Subcutaneous abdominal adipose tissue (tissue), 5 donors: ENCODE results near the gene DESI1.
A peak's percentile ranks its signal among the peaks of the same experiment; 100 is the strongest.
"Not testable (repeated sequence)": the region's sequence is repeated elsewhere in the genome, so short reads cannot be mapped to it uniquely, and the experiment has no call there.

Experiments used
- H3K27ac ChIP-seq: one replicate; pipeline ENCODE4 v1.7.0; 2013; ENCODE audit warnings: low read depth, mild to moderate bottlenecking, inconsistent platforms, low read length, moderate library complexity
- H3K27me3 ChIP-seq, 5 donors: one replicate each; pipeline ENCODE4 v1.7.0; 2013; ENCODE audit warnings: low read length in 5 of 5, inconsistent platforms in 1 of 5; ENCODE audit not compliant: control insufficient read depth in 5 of 5, insufficient read depth in 4 of 5
- H3K36me3 ChIP-seq, 5 donors: one replicate each; pipeline ENCODE4 v1.7.0; 2013; ENCODE audit warnings: low read length in 5 of 5; ENCODE audit not compliant: control insufficient read depth in 5 of 5, insufficient read depth in 5 of 5
- H3K4me1 ChIP-seq, 5 donors: one replicate each; pipeline ENCODE4 v1.7.0; 2013; ENCODE audit warnings: low read length in 5 of 5, mild to moderate bottlenecking in 3 of 5, moderate library complexity in 1 of 5; ENCODE audit not compliant: control insufficient read depth in 5 of 5, insufficient read depth in 5 of 5
- H3K4me3 ChIP-seq, 5 donors: one replicate each; pipeline ENCODE4 v1.7.0; 2013; ENCODE audit warnings: low read length in 5 of 5, low read depth in 1 of 5
- H3K9ac ChIP-seq, 5 donors: one replicate each; pipeline ENCODE4 v1.7.0; 2013; ENCODE audit warnings: low read length in 5 of 5, mild to moderate bottlenecking in 4 of 5, moderate library complexity in 3 of 5
- H3K9me3 ChIP-seq, 5 donors: one replicate each; pipeline ENCODE4 v1.7.0; 2013; ENCODE audit warnings: low read length in 5 of 5; ENCODE audit not compliant: control insufficient read depth in 5 of 5
- donor health status: healthy.
- donor health status: healthy.
- donor health status: healthy.
- donor health status: healthy.
- donor health status: healthy.

Gene DESI1

GRCh38 chr22:41595703-41596102, 25.1 kb downstream of the DESI1 start:
- no peaks in the 10 kb centered on the region for H3K27me3 ChIP-seq
- H3K27ac ChIP-seq = no peak overlapping the region
- no peaks in the 10 kb centered on the region for H3K9me3 ChIP-seq
- peaks cover 0 to 17% (median 9%) of the 10 kb centered on the region in 5 donors for H3K36me3 ChIP-seq
- H3K4me3 ChIP-seq = no peak overlapping the region
- peaks cover 0 to 7% (median 0%) of the 10 kb centered on the region in 5 donors for H3K4me1 ChIP-seq
- peak overlapping the region in 1 of 5 donors; percentile 22 for H3K9ac ChIP-seq

GRCh38 chr22:41593336-41593960, 27.4 kb downstream of the DESI1 start:
- not testable (repeated sequence) for H3K9me3 ChIP-seq, H3K36me3 ChIP-seq, H3K4me3 ChIP-seq, H3K27me3 ChIP-seq, H3K9ac ChIP-seq, H3K27ac ChIP-seq
- H3K4me1 ChIP-seq = peaks cover 5 to 18% (median 14%) of the 10 kb centered on the region in 5 donors

GRCh38 chr22:41589391-41590241, 31.2 kb downstream of the DESI1 start, which contains the start of gene PMM1:
Gene PMM1 (minus strand): TSS chr22:41589840. CDS start chr22:41589805, 35 bp downstream.
- H3K9ac ChIP-seq = peak within 1 kb of the TSS; percentile 25 to 86 (median 62)
- peak within 1 kb of the TSS; percentile 84 to 98 (median 91) for H3K4me3 ChIP-seq
- H3K36me3 ChIP-seq = peaks cover 0 to 6% (median 6%) of the 10 kb centered on the region in 5 donors
- H3K4me1 ChIP-seq = peaks cover 5 to 30% (median 24%) of the 10 kb centered on the region in 5 donors
- H3K27ac ChIP-seq = peak within 1 kb of the TSS; percentile 50
- H3K27me3 ChIP-seq = no peaks in the 10 kb centered on the region
- no peaks in the 10 kb centered on the region for H3K9me3 ChIP-seq

GRCh38 chr22:41587347-41587723, 33.5 kb downstream of the DESI1 start:
- H3K9ac ChIP-seq = peak overlapping the region in 1 of 5 donors; percentile 13
- no peaks in the 10 kb centered on the region for H3K9me3 ChIP-seq
- H3K36me3 ChIP-seq = peaks cover 0 to 29% (median 27%) of the 10 kb centered on the region in 5 donors
- H3K27ac ChIP-seq = peak overlapping the region; percentile 24
- no peak overlapping the region for H3K4me3 ChIP-seq
- no peaks in the 10 kb centered on the region for H3K27me3 ChIP-seq
- peaks cover 5 to 30% (median 24%) of the 10 kb centered on the region in 5 donors for H3K4me1 ChIP-seq

- Histone ChIP-seq H3K27me3 (no peaks in the 10 kb centered on the region), H3K9me3 (no peaks in the 10 kb centered on the region), H3K9ac (no peak overlapping the region), H3K36me3 (peaks cover 0 to 38% (median 35%) of the 10 kb centered on the region in 5 donors), H3K27ac (no peak overlapping the region), H3K4me1 (peaks cover 5 to 30% (median 24%) of the 10 kb centered on the region in 5 donors), H3K4me3 (no peak overlapping the region)
Observed at GRCh38 chr22:41585898-41586297, 34.9 kb downstream of the DESI1 start.

- no peak overlapping the region for H3K27ac ChIP-seq
- H3K9me3 ChIP-seq = no peaks in the 10 kb centered on the region
- peaks cover 0 to 45% (median 40%) of the 10 kb centered on the region in 5 donors for H3K36me3 ChIP-seq
- peaks cover 5 to 24% (median 24%) of the 10 kb centered on the region in 5 donors for H3K4me1 ChIP-seq
- no peaks in the 10 kb centered on the region for H3K27me3 ChIP-seq
- no peak overlapping the region for H3K9ac ChIP-seq
- H3K4me3 ChIP-seq = no peak overlapping the region
Observed at GRCh38 chr22:41584881-41585280, 36.0 kb downstream of the DESI1 start.

GRCh38 chr22:41582694-41583093, 38.1 kb downstream of the DESI1 start:
- Histone ChIP-seq H3K4me1 (peaks cover 0 to 5% (median 4%) of the 10 kb centered on the region in 5 donors), H3K9ac (no peak overlapping the region), H3K27ac (no peak overlapping the region), H3K27me3 (no peaks in the 10 kb centered on the region), H3K9me3 (no peaks in the 10 kb centered on the region), H3K4me3 (no peak overlapping the region), H3K36me3 (peaks cover 0 to 67% (median 59%) of the 10 kb centered on the region in 5 donors)

- peaks cover 0 to 84% (median 73%) of the 10 kb centered on the region in 5 donors for H3K36me3 ChIP-seq
- H3K9me3 ChIP-seq = no peaks in the 10 kb centered on the region
- no peak overlapping the region for H3K9ac ChIP-seq
- H3K4me1 ChIP-seq = peaks cover 3 to 21% (median 10%) of the 10 kb centered on the region in 5 donors
- H3K27me3 ChIP-seq = no peaks in the 10 kb centered on the region
- H3K27ac ChIP-seq = no peak overlapping the region
- H3K4me3 ChIP-seq = no peak overlapping the region
Observed at GRCh38 chr22:41579997-41580355, 40.9 kb downstream of the DESI1 start.

GRCh38 chr22:41579297-41579996, 41.4 kb downstream of the DESI1 start:
- no peak overlapping the region for H3K27ac ChIP-seq
- H3K36me3 ChIP-seq = peaks cover 0 to 78% (median 68%) of the 10 kb centered on the region in 5 donors
- H3K4me1 ChIP-seq = peaks cover 5 to 27% (median 15%) of the 10 kb centered on the region in 5 donors
- no peaks in the 10 kb centered on the region for H3K27me3 ChIP-seq
- no peaks in the 10 kb centered on the region for H3K9me3 ChIP-seq
- no peak overlapping the region for H3K4me3 ChIP-seq
- H3K9ac ChIP-seq = no peak overlapping the region
